IMR-90 (cell line): ENCODE results near the gene PDCD2L. TPM values are rescaled to one million over a fixed set of nuclear protein-coding genes. Genes with fewer than 3 reads are reported as not detected.
A peak's percentile ranks its signal among the peaks of the same experiment; 100 is the strongest.

ENCODE experiments used
- ATAC-seq: fragments of 200-7000 bp; cut with Tn5 transposase; 2 replicates; pipeline ENCODE4 v1.9.1; 2020; ENCODE audit warnings: low read depth, mild to moderate bottlenecking, moderate library complexity
- BruUV-seq: library from RNA; stranded (reverse); fragments of 400-500 nt; replicated peaks from 2 replicates; lab custom pipeline; 2021; lab: Mats Ljungman, UMichigan
- CTCF ChIA-PET: fragments of 300-600 bp; formaldehyde crosslinking; extraction: SDS; loops from one replicate; lab custom pipeline; 2021; ENCODE audit warnings: antibody characterized with exemption; lab: Yijun Ruan, JAX
- POLR2A ChIA-PET: fragments of 300-600 bp; sonication (Branson Sonifier 250); formaldehyde crosslinking; loops from one replicate; lab custom pipeline; 2022; ENCODE audit warnings: antibody characterized with exemption; ENCODE audit not compliant: unreplicated experiment; lab: Charles Lee
- DNase-seq: peaks from one replicate; pipeline ENCODE4 v3.0.0; 2013
- H2AFZ ChIP-seq: replicated peaks from 2 replicates; pipeline ENCODE3; 2013; ENCODE audit warnings: low read length, mild to moderate bottlenecking; ENCODE audit not compliant: poor library complexity
- H2AK5ac ChIP-seq: 2 replicates; pipeline ENCODE4 v1.6.1; 2013; ENCODE audit warnings: low read depth, low read length, inconsistent platforms
- H2AK9ac ChIP-seq: replicated peaks from 2 replicates; pipeline ENCODE3; 2013; ENCODE audit warnings: mild to moderate bottlenecking, low read depth, low read length, moderate library complexity; ENCODE audit not compliant: poor library complexity
- H2BK120ac ChIP-seq: 2 replicates; pipeline ENCODE4 v1.6.1; 2013; ENCODE audit warnings: low read depth, low read length, inconsistent platforms
- H2BK15ac ChIP-seq: 3 replicates; pipeline ENCODE4 v1.6.1; 2013; ENCODE audit warnings: low read depth, low read length, inconsistent platforms
- H2BK20ac ChIP-seq: 2 replicates; pipeline ENCODE4 v1.6.1; 2013; ENCODE audit warnings: low read depth, mild to moderate bottlenecking, inconsistent platforms, low read length, moderate library complexity
- H2BK5ac ChIP-seq: 2 replicates; pipeline ENCODE4 v1.6.1; 2013; ENCODE audit warnings: mild to moderate bottlenecking, low read depth, low read length, inconsistent platforms; ENCODE audit not compliant: poor library complexity, severe bottlenecking
- H3K14ac ChIP-seq: replicated peaks from 2 replicates; pipeline ENCODE4 v1.6.1; 2013; ENCODE audit warnings: low read depth, low read length, inconsistent platforms
- H3K18ac ChIP-seq: 2 replicates; pipeline ENCODE4 v1.6.1; 2013; ENCODE audit warnings: low read depth, low read length, control low read depth
- H3K23ac ChIP-seq: 2 replicates; pipeline ENCODE4 v1.6.1; 2013; ENCODE audit warnings: low read depth, low read length, inconsistent platforms
- H3K27ac ChIP-seq: 2 replicates; pipeline ENCODE4 v1.5.1; 2013; ENCODE audit warnings: mild to moderate bottlenecking, control low read depth, low read length; ENCODE audit not compliant: insufficient read depth
- H3K27me3 ChIP-seq: 2 replicates; pipeline ENCODE4 v1.6.1; 2013; ENCODE audit warnings: low read length; ENCODE audit not compliant: control insufficient read depth, insufficient read depth
- H3K36me3 ChIP-seq: 2 replicates; pipeline ENCODE4 v1.6.1; 2013; ENCODE audit warnings: low read length, mixed read lengths; ENCODE audit not compliant: control insufficient read depth, insufficient read depth
- H3K4ac ChIP-seq: 2 replicates; pipeline ENCODE4 v1.6.1; 2013; ENCODE audit warnings: low read depth, low read length, inconsistent platforms
- H3K4me1 ChIP-seq: 2 replicates; pipeline ENCODE4 v1.6.1; 2013; ENCODE audit warnings: low read length, mixed read lengths; ENCODE audit not compliant: control insufficient read depth, insufficient read depth
- H3K4me2 ChIP-seq: 2 replicates; pipeline ENCODE4 v1.6.1; 2013; ENCODE audit warnings: low read depth, mild to moderate bottlenecking, control low read depth, low read length, moderate library complexity
- H3K4me3 ChIP-seq: 2 replicates; pipeline ENCODE4 v1.5.1; 2013; ENCODE audit warnings: low read depth, mild to moderate bottlenecking, control low read depth, low read length, moderate library complexity; ENCODE audit not compliant: insufficient read depth
- H3K56ac ChIP-seq: 2 replicates; pipeline ENCODE4 v1.6.1; 2013; ENCODE audit warnings: low read length, inconsistent platforms; ENCODE audit not compliant: insufficient read depth; ENCODE audit errors: extremely low read depth
- H3K79me1 ChIP-seq, 2 experiments: 2 replicates each; pipeline ENCODE4 v1.6.1; 2013; ENCODE audit warnings: low read length in 2 of 2, inconsistent platforms in 1 of 2, low read depth in 1 of 2
- H3K9ac ChIP-seq: 2 replicates; pipeline ENCODE4 v1.6.1; 2013; ENCODE audit warnings: low read depth, low read length, control low read depth
- H3K9me1 ChIP-seq: 2 replicates; pipeline ENCODE4 v1.6.1; 2013; ENCODE audit warnings: low read length, inconsistent platforms; ENCODE audit not compliant: insufficient read depth
- H3K9me3 ChIP-seq: 2 replicates; pipeline ENCODE4 v1.6.1; 2013; ENCODE audit warnings: low read length; ENCODE audit not compliant: control insufficient read depth, insufficient read depth
- H4K20me1 ChIP-seq: 2 replicates; pipeline ENCODE4 v1.6.1; 2013; ENCODE audit warnings: low read length, inconsistent platforms; ENCODE audit not compliant: insufficient read depth
- H4K5ac ChIP-seq: 2 replicates; pipeline ENCODE4 v1.6.1; 2013; ENCODE audit warnings: mild to moderate bottlenecking, low read depth, low read length, control low read depth
- H4K8ac ChIP-seq, 2 experiments: 2 replicates each; pipeline ENCODE4 v1.6.1; 2013; ENCODE audit warnings: low read depth in 2 of 2, low read length in 2 of 2, control low read depth in 1 of 2, inconsistent platforms in 1 of 2
- H4K91ac ChIP-seq: 2 replicates; pipeline ENCODE4 v1.6.1; 2013; ENCODE audit warnings: low read depth, low read length, inconsistent platforms; ENCODE audit not compliant: insufficient read depth
- BHLHE40 ChIP-seq: fragments of 150-350 bp; IDR thresholded peaks from 2 replicates; pipeline ENCODE4 v1.6.1; 2016; ENCODE audit warnings: mild to moderate bottlenecking, low read depth, low read length
- CEBPB ChIP-seq: IDR thresholded peaks from 2 replicates; pipeline ENCODE4 v1.6.1; 2012; ENCODE audit warnings: low read depth, low read length, improper control_type of control experiment
- CTCF ChIP-seq: conservative IDR thresholded peaks from 2 replicates; pipeline ENCODE4 v1.5.1; 2012; ENCODE audit warnings: mild to moderate bottlenecking, low read depth, low read length, improper control_type of control experiment
- MAFK ChIP-seq: IDR thresholded peaks from 2 replicates; pipeline ENCODE4 v1.6.1; 2012; ENCODE audit warnings: low read depth, low read length, improper control_type of control experiment
- MAZ ChIP-seq: IDR thresholded peaks from 2 replicates; pipeline ENCODE4 v1.6.1; 2012; ENCODE audit warnings: low read depth, mild to moderate bottlenecking, low read length, improper control_type of control experiment, moderate library complexity, borderline replicate concordance
- MXI1 ChIP-seq: IDR thresholded peaks from 2 replicates; pipeline ENCODE4 v1.6.1; 2012; ENCODE audit warnings: low read depth, mild to moderate bottlenecking, low read length, moderate library complexity, borderline replicate concordance
- RFX5 ChIP-seq: IDR thresholded peaks from 2 replicates; pipeline ENCODE4 v1.8.0; 2012; ENCODE audit warnings: low read depth, mild to moderate bottlenecking, low read length, moderate library complexity
- SMC3 ChIP-seq: fragments of 150-350 bp; IDR thresholded peaks from 2 replicates; pipeline ENCODE4 v1.6.1; 2016; ENCODE audit warnings: low read depth, mild to moderate bottlenecking, antibody characterized with exemption, low read length, moderate library complexity
- USF2 ChIP-seq: fragments of 150-350 bp; IDR thresholded peaks from 2 replicates; pipeline ENCODE4 v1.6.1; 2017; ENCODE audit warnings: mild to moderate bottlenecking, antibody characterized with exemption, low read length, low read depth
- WGBS, 2 experiments: methylation state at CpG; one replicate each; pipeline versions ENCODE4 v1.1.5 to v1.1.7; 2013; ENCODE audit warnings: missing lambda C conversion rate in 2 of 2; ENCODE audit not compliant: insufficient read length in 1 of 2; ENCODE audit errors: extremely low coverage in 2 of 2; 5-methylcytosine and 5-hydroxymethylcytosine counted together
- dilution Hi-C: fragments of 300-500 bp; cut with HindIII; formaldehyde crosslinking; loops from one replicate; pipeline ENCODE4 v1.14.3; 2018; ENCODE audit warnings: low sequenced_read_pairs; ENCODE audit not compliant: unreplicated experiment
- in situ Hi-C: fragments of 300-500 bp; cut with MboI; formaldehyde crosslinking; loops from 3 replicates; pipeline ENCODE4 v1.14.3; 2019; ENCODE audit warnings: low sequenced_read_pairs, inconsistent platforms, mixed read lengths
- intact Hi-C: fragments of 100-400 bp; cut with micrococcal nuclease; formaldehyde crosslinking; loops from 2 replicates; pipeline ENCODE4 v1.10.0; 2022
- polyA plus RNA-seq, 3 experiments: library from polyadenylated mRNA; depleted of rRNA; stranded (reverse); fragments of >200 nt; gene quantifications; 2 replicates each; pipeline ENCODE4 v1.2.3, GENCODE V29; 2012; ENCODE audit warnings: low replicate concordance in 1 of 3
- total RNA-seq: library from RNA; depleted of rRNA; stranded (reverse); fragments of >200 nt; gene quantifications from 2 replicates; pipeline ENCODE4 v1.2.3, GENCODE V29; 2012

PDCD2L gene
- total and polyA plus RNA-seq, 2 of the 4 experiments (the other 2 are of a cell fraction): 10.6 to 13.0 TPM

GRCh38 chr19:34471906-34472700 is 67.9 kb downstream of the PDCD2L start:
- peaks cover 25% of the 10 kb centered on the region for H3K36me3 ChIP-seq
- no peak overlapping the region for H2AK9ac ChIP-seq
- H3K4me3 ChIP-seq: no peak overlapping the region
- H4K91ac ChIP-seq: no peak overlapping the region
- no peak overlapping the region for H2AFZ ChIP-seq
- no peak overlapping the region for H2AK5ac ChIP-seq
- no peak overlapping the region for H2BK20ac ChIP-seq
- POLR2A ChIA-PET: no interaction called here
- no peak overlapping the region for H2BK5ac ChIP-seq
- H4K5ac ChIP-seq: no peak overlapping the region
- H3K18ac ChIP-seq: no peak overlapping the region
- peaks cover 6 to 38% of the 10 kb centered on the region in 2 experiments for H3K79me1 ChIP-seq
- H4K20me1 ChIP-seq: peaks cover 12% of the 10 kb centered on the region
- BruUV-seq: no TSS peak
- intact Hi-C loops (loop anchor here (5.0 kb wide), 1 partner anchor 40 kb away; no protein-coding TSS in a partner anchor), in situ Hi-C loops (no loop called here), dilution Hi-C loops (no loop called here)
- H3K9ac ChIP-seq: no peak overlapping the region
- H3K27ac ChIP-seq: no peak overlapping the region
- H3K4ac ChIP-seq: no peak overlapping the region
- peaks cover 6% of the 10 kb centered on the region for H3K4me1 ChIP-seq
- 0 out of 2 replicates have a peak overlapping the region, but pooled peaks have one; percentile 29 for H3K23ac ChIP-seq
- H3K9me1 ChIP-seq: peaks cover 14% of the 10 kb centered on the region
- TF ChIP-seq BHLHE40 (no peak), MAFK (no peak), USF2 (no peak), CEBPB (no peak), RFX5 (no peak), SMC3 (no peak), MAZ (no peak), MXI1 (no peak), CTCF (no peak)
- no peaks in the 10 kb centered on the region for H3K27me3 ChIP-seq
- 100% methylated on average over 1 of the region's 8 CpGs; no CpG with 5 or more reads in 1 of the 2 experiments for WGBS, 2 experiments
- H3K4me2 ChIP-seq: no peak overlapping the region
- no peak for DNase-seq
- no peak for ATAC-seq
- no peak overlapping the region for H2BK120ac ChIP-seq
- no peak overlapping the region for H3K56ac ChIP-seq
- CTCF ChIA-PET: no interaction called here
- no peak overlapping the region for H3K14ac ChIP-seq
- H3K9me3 ChIP-seq: no peaks in the 10 kb centered on the region
- H4K8ac ChIP-seq: no peak overlapping the region
- no peak overlapping the region for H2BK15ac ChIP-seq
